ENCODE results near the gene FLNC.

DNA sequence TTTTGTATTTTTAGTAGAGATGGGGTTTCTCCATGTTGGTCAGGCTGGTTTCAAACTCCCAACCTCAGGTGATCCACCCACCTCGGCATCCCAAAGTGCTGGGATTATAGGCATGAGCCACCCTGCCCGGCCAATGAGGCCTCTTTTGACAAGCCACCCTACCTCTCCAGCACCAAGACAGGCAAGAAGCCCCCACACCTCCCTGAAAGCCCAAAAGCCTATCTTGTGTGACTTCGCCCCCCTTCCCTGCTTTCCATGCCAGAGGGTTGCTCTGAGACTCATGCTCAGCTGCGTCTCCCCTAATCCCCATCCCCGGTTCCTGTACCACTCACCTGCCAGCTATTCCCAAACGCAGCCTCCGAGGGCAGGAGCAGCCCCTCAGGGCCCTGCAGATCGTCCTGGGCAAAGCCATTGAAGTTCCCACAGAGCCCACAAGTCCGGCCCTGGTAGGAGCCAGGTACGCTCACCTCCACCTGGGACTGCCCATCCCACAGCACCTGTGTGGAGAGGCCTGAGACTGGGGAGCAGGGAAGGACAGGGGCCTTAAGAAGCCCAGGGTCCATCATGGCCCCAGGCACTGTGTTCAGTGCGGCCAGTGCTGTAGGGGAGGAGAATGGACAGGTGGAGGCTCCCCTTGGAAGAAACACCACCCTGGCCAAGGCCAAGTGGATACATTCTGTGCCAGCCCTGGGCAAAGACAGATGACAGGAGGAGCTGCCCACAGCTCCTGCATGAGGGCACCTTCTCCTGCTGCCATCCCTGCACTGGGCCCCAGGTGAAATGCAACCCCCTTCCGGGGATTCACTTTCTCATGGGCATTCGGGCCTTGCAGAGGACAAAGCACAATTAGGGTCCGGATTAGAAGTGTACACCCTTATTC, 48.3 kb downstream of the FLNC start:
- TF ChIP-seq CTCF (IDR thresholded peaks at IDR 0.05) = no peak
- TF ChIP-seq, protein P1, sequence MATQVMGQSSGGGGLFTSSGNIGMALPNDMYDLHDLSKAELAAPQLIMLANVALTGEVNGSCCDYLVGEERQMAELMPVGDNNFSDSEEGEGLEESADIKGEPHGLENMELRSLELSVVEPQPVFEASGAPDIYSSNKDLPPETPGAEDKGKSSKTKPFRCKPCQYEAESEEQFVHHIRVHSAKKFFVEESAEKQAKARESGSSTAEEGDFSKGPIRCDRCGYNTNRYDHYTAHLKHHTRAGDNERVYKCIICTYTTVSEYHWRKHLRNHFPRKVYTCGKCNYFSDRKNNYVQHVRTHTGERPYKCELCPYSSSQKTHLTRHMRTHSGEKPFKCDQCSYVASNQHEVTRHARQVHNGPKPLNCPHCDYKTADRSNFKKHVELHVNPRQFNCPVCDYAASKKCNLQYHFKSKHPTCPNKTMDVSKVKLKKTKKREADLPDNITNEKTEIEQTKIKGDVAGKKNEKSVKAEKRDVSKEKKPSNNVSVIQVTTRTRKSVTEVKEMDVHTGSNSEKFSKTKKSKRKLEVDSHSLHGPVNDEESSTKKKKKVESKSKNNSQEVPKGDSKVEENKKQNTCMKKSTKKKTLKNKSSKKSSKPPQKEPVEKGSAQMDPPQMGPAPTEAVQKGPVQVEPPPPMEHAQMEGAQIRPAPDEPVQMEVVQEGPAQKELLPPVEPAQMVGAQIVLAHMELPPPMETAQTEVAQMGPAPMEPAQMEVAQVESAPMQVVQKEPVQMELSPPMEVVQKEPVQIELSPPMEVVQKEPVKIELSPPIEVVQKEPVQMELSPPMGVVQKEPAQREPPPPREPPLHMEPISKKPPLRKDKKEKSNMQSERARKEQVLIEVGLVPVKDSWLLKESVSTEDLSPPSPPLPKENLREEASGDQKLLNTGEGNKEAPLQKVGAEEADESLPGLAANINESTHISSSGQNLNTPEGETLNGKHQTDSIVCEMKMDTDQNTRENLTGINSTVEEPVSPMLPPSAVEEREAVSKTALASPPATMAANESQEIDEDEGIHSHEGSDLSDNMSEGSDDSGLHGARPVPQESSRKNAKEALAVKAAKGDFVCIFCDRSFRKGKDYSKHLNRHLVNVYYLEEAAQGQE (IDR thresholded peaks at IDR 0.05; ENCODE audit: insufficient read depth in 1 of 2, low read depth in 2 of 2, low read length in 1 of 2) = no peak
